Esophagus (tissue), 2 donors: ENCODE results near the gene FRMD4A. TPM values are rescaled to one million over a fixed set of nuclear protein-coding genes. Genes with fewer than 3 reads are reported as not detected.
"Not testable (repeated sequence)": the region's sequence is repeated elsewhere in the genome, so short reads cannot be mapped to it uniquely, and the experiment has no call there.

Source experiments
- H3K27ac ChIP-seq, 2 donors: one replicate each; pipeline ENCODE4 v1.5.1; 2013; ENCODE audit warnings: low read depth in 2 of 2, mild to moderate bottlenecking in 2 of 2, inconsistent platforms in 1 of 2, low read length in 1 of 2, moderate library complexity in 1 of 2
- H3K27me3 ChIP-seq, 2 donors: one replicate each; pipeline ENCODE4 v1.6.1; 2013; ENCODE audit warnings: low read length in 2 of 2, control low read depth in 1 of 2, mild to moderate bottlenecking in 1 of 2; ENCODE audit not compliant: insufficient read depth in 2 of 2, control insufficient read depth in 1 of 2
- H3K36me3 ChIP-seq, 2 donors: one replicate each; pipeline ENCODE4 v1.6.1; 2013; ENCODE audit warnings: low read length in 1 of 2; ENCODE audit not compliant: control insufficient read depth in 2 of 2, insufficient read depth in 2 of 2
- H3K4me1 ChIP-seq, 2 donors: one replicate each; pipeline ENCODE4 v1.6.1; 2013; ENCODE audit warnings: low read length in 1 of 2; ENCODE audit not compliant: control insufficient read depth in 2 of 2, insufficient read depth in 2 of 2
- H3K4me3 ChIP-seq, 2 donors: one replicate each; pipeline ENCODE4 v1.5.1; 2013; ENCODE audit warnings: low read length in 2 of 2, mild to moderate bottlenecking in 2 of 2, low read depth in 1 of 2, moderate library complexity in 1 of 2
- H3K9me3 ChIP-seq, 2 donors: one replicate each; pipeline ENCODE4 v1.6.1; 2013; ENCODE audit warnings: mild to moderate bottlenecking in 2 of 2, low read depth in 1 of 2, low read length in 1 of 2, moderate library complexity in 1 of 2; ENCODE audit not compliant: control insufficient read depth in 2 of 2, insufficient read depth in 1 of 2
- WGBS, 2 donors: extraction: QIAGEN DNeasy Blood & Tissue Kit; methylation state at CpG; one replicate each; pipeline ENCODE4 v1.1.7; 2013; 5-methylcytosine and 5-hydroxymethylcytosine counted together
- polyA plus RNA-seq, 2 donors: library from polyadenylated mRNA; stranded (reverse); fragments of 200-250 nt; gene quantifications; one replicate each; pipeline ENCODE4 v1.2.3, GENCODE V29; 2013
- donor health status: healthy with polysubstance abuse.
- donor health status: Bipolar disorder and iron deficiency.

The FRMD4A gene
- polyA plus RNA-seq, 2 donors, result 9.3 to 12.6 TPM

GRCh38 chr10:14208231-14208630 lies 122.5 kb downstream of the FRMD4A start:
- Histone ChIP-seq H3K27ac (no peak overlapping the region), H3K4me1 (no peaks in the 10 kb centered on the region), H3K9me3 (no peaks in the 10 kb centered on the region), H3K4me3 (no peak overlapping the region), H3K27me3 (peaks cover 0 to 2% of the 10 kb centered on the region in 2 donors), H3K36me3 (no peaks in the 10 kb centered on the region)
- 92 to 95% methylated on average over 5 of the region's 5 CpGs for WGBS, 2 donors

- no peaks in the 10 kb centered on the region for H3K9me3 ChIP-seq
- H3K27ac ChIP-seq, result no peak overlapping the region
- H3K4me3 ChIP-seq, result no peak overlapping the region
- 86% methylated on average over 4 of the region's 4 CpGs for WGBS, 2 donors
- H3K36me3 ChIP-seq, result no peaks in the 10 kb centered on the region
- peaks cover 0 to 2% of the 10 kb centered on the region in 2 donors for H3K27me3 ChIP-seq
- H3K4me1 ChIP-seq, result no peaks in the 10 kb centered on the region
Observed at GRCh38 chr10:14205233-14205632, 125.5 kb downstream of the FRMD4A start.

- Histone ChIP-seq H3K36me3 (no peaks in the 10 kb centered on the region), H3K27ac (no peak overlapping the region), H3K9me3 (no peaks in the 10 kb centered on the region), H3K4me3 (no peak overlapping the region), H3K4me1 (no peaks in the 10 kb centered on the region), H3K27me3 (peaks cover 0 to 2% of the 10 kb centered on the region in 2 donors)
- WGBS, 2 donors, result 57 to 61% methylated on average over 16 of the region's 16 CpGs
Observed at GRCh38 chr10:14200698-14201544, 129.8 kb downstream of the FRMD4A start.

GRCh38 chr10:14199098-14199497 lies 131.6 kb downstream of the FRMD4A start:
- not testable (repeated sequence) for H3K27me3 ChIP-seq, H3K4me1 ChIP-seq, H3K36me3 ChIP-seq, H3K4me3 ChIP-seq, H3K9me3 ChIP-seq, H3K27ac ChIP-seq
- 93 to 94% methylated on average over 4 of the region's 4 CpGs for WGBS, 2 donors

- H3K4me3 ChIP-seq, result no peak overlapping the region
- WGBS, 2 donors, result 82 to 86% methylated on average over 9 of the region's 9 CpGs
- no peaks in the 10 kb centered on the region for H3K36me3 ChIP-seq
- H3K4me1 ChIP-seq, result no peaks in the 10 kb centered on the region
- H3K9me3 ChIP-seq, result no peaks in the 10 kb centered on the region
- H3K27me3 ChIP-seq, result no peaks in the 10 kb centered on the region
- H3K27ac ChIP-seq, result no peak overlapping the region
Observed at GRCh38 chr10:14198078-14198477, 132.6 kb downstream of the FRMD4A start.

GRCh38 chr10:14196113-14196512 lies 134.6 kb downstream of the FRMD4A start:
- Histone ChIP-seq H3K4me1 (no peaks in the 10 kb centered on the region), H3K27ac (no peak overlapping the region), H3K36me3 (no peaks in the 10 kb centered on the region), H3K9me3 (no peaks in the 10 kb centered on the region), H3K27me3 (no peaks in the 10 kb centered on the region), H3K4me3 (no peak overlapping the region)

GRCh38 chr10:14195433-14195832 lies 135.3 kb downstream of the FRMD4A start:
- Histone ChIP-seq H3K9me3 (no peaks in the 10 kb centered on the region), H3K27me3 (no peaks in the 10 kb centered on the region), H3K4me1 (no peaks in the 10 kb centered on the region), H3K36me3 (no peaks in the 10 kb centered on the region), H3K27ac (no peak overlapping the region), H3K4me3 (no peak overlapping the region)
- 84 to 86% methylated on average over 6 of the region's 6 CpGs for WGBS, 2 donors

GRCh38 chr10:14192746-14193145 lies 138.0 kb downstream of the FRMD4A start:
- no peaks in the 10 kb centered on the region for H3K9me3 ChIP-seq
- H3K27me3 ChIP-seq, result no peaks in the 10 kb centered on the region
- 77 to 78% methylated on average over 2 of the region's 2 CpGs for WGBS, 2 donors
- no peak overlapping the region for H3K4me3 ChIP-seq
- H3K27ac ChIP-seq, result no peak overlapping the region
- H3K36me3 ChIP-seq, result no peaks in the 10 kb centered on the region
- no peaks in the 10 kb centered on the region for H3K4me1 ChIP-seq

GRCh38 chr10:14191871-14192270 lies 138.9 kb downstream of the FRMD4A start:
- no peak overlapping the region for H3K27ac ChIP-seq
- WGBS, 2 donors, result 49 to 72% methylated on average over 1 of the region's 1 CpG

GRCh38 chr10:14191407-14191806 lies 139.3 kb downstream of the FRMD4A start:
- Histone ChIP-seq H3K9me3 (no peaks in the 10 kb centered on the region), H3K36me3 (no peaks in the 10 kb centered on the region), H3K4me1 (no peaks in the 10 kb centered on the region), H3K27ac (no peak overlapping the region), H3K27me3 (no peaks in the 10 kb centered on the region), H3K4me3 (no peak overlapping the region)
- WGBS, 2 donors, result 68 to 82% methylated on average over 5 of the region's 5 CpGs

More at GRCh38 chr10:14191871-14192270, 138.9 kb downstream of the FRMD4A start:
- H3K36me3 ChIP-seq, result no peaks in the 10 kb centered on the region
- H3K4me1 ChIP-seq, result no peaks in the 10 kb centered on the region
- H3K4me3 ChIP-seq, result no peak overlapping the region
- H3K27me3 ChIP-seq, result no peaks in the 10 kb centered on the region
- no peaks in the 10 kb centered on the region for H3K9me3 ChIP-seq
